ENCODE results near the gene CEP112.

DNA sequence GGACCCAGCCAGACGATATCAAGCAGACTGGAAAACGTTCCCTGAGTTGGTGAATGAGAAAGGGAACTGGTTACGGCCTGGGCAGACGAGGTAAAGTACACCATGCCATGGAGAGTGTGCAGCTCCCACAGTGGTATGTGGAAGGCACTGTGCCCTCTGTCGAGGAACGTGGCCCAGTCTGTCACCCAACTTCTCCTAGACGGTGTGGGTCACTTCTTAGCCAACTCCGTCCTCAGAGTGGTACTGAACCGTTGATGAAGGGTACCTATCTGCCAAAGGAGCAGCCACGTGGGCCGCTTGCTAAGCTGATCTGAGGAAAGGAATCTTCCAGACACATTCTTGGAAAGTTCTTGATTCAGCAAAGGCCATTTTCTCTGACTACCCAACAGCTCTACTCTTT, 574.4 kb downstream of the CEP112 start:
- no peak for TF ChIP-seq EZH2 (IDR thresholded peaks at IDR 0.05; ENCODE audit: insufficient read depth, low read length)
- TF ChIP-seq CTCF (IDR thresholded peaks at IDR 0.05; ENCODE audit: insufficient read depth, low read depth, low read length): no peak

Measured in astrocyte (in vitro differentiated cells and primary cell).